HFFc6 (cell line): ENCODE measurements around the gene CCDC174. TPM values are rescaled to one million over a fixed set of nuclear protein-coding genes. Genes with fewer than 3 reads are reported as not detected.

Experiments
- DNase-seq: peaks from one replicate; pipeline ENCODE4 v3.0.0-alpha.2; 2018
- H3K27ac Mint-ChIP-seq: 2 replicates; pipeline ENCODE4 v1.8.0; 2020; ENCODE audit warnings: mild to moderate bottlenecking, mixed read lengths
- H3K27me3 Mint-ChIP-seq: 2 replicates; pipeline ENCODE4 v1.8.0; 2021; ENCODE audit warnings: mild to moderate bottlenecking, moderate library complexity, mixed read lengths; ENCODE audit not compliant: insufficient read depth
- H3K36me3 Mint-ChIP-seq: 2 replicates; pipeline ENCODE4 v1.8.0; 2021; ENCODE audit warnings: low read depth, mixed read lengths
- H3K4me1 Mint-ChIP-seq: 2 replicates; pipeline ENCODE4 v1.8.0; 2020; ENCODE audit warnings: low read depth, mixed read lengths
- H3K4me3 Mint-ChIP-seq: 2 replicates; pipeline ENCODE4 v1.8.0; 2020; ENCODE audit warnings: mild to moderate bottlenecking, moderate library complexity, mixed read lengths
- H3K9me3 Mint-ChIP-seq: 2 replicates; pipeline ENCODE4 v1.8.0; 2020; ENCODE audit warnings: mild to moderate bottlenecking, mixed read lengths
- total RNA-seq, 6 experiments: library from RNA; stranded (reverse); fragmentation: NEBNext Ultra II Directional; extraction: Animal tissue kit (Norgen Biotek cat#: 25700); gene quantifications; 2 replicates in 1 of 6; 3 replicates in 5 of 6; pipeline ENCODE4 v1.2.3, GENCODE V29; 2021
- TF ChIP-seq, protein P1 (sequence below): fragments of 200-600 bp; sonication (generic); IDR thresholded peaks from 2 replicates; pipeline ENCODE4 v1.5.0; 2021; ENCODE audit warnings: antibody characterized with exemption, mild to moderate bottlenecking

Gene CCDC174
- total RNA-seq, 6 experiments from 2014 or later, result 8.7 to 13.4 (median 10.5) TPM

DNA sequence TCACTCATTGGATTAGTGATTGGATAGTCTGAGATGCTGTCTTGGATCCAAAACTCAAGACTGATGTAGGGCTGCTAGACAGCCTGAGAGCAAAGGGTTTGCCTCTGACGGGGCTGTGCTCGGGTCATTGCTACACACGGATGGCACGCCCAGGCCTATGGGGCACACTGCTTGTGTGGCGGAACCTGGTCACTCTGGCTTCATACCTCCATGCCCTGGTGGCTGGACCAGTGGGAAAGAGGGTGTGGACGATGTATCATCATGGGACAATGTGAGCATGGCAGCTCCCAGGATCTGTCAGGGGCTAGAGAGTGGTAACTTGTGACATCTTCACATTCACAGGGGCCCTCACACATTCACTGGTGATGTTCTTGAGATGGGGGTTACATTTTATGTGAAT lies 18.1 kb upstream of the CCDC174 start:
- TF ChIP-seq, protein P1, sequence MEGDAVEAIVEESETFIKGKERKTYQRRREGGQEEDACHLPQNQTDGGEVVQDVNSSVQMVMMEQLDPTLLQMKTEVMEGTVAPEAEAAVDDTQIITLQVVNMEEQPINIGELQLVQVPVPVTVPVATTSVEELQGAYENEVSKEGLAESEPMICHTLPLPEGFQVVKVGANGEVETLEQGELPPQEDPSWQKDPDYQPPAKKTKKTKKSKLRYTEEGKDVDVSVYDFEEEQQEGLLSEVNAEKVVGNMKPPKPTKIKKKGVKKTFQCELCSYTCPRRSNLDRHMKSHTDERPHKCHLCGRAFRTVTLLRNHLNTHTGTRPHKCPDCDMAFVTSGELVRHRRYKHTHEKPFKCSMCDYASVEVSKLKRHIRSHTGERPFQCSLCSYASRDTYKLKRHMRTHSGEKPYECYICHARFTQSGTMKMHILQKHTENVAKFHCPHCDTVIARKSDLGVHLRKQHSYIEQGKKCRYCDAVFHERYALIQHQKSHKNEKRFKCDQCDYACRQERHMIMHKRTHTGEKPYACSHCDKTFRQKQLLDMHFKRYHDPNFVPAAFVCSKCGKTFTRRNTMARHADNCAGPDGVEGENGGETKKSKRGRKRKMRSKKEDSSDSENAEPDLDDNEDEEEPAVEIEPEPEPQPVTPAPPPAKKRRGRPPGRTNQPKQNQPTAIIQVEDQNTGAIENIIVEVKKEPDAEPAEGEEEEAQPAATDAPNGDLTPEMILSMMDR, result no peak
- Mint-ChIP-seq H3K27me3 (peaks cover 5% of the 10 kb centered on the region; the same call in 1 of the 2 replicates), H3K36me3 (no peaks in the 10 kb centered on the region), H3K27ac (no peak overlapping the region), H3K9me3 (no peaks in the 10 kb centered on the region), H3K4me1 (peaks cover 13% of the 10 kb centered on the region), H3K4me3 (no peak overlapping the region)
- no peak for DNase-seq

DNA sequence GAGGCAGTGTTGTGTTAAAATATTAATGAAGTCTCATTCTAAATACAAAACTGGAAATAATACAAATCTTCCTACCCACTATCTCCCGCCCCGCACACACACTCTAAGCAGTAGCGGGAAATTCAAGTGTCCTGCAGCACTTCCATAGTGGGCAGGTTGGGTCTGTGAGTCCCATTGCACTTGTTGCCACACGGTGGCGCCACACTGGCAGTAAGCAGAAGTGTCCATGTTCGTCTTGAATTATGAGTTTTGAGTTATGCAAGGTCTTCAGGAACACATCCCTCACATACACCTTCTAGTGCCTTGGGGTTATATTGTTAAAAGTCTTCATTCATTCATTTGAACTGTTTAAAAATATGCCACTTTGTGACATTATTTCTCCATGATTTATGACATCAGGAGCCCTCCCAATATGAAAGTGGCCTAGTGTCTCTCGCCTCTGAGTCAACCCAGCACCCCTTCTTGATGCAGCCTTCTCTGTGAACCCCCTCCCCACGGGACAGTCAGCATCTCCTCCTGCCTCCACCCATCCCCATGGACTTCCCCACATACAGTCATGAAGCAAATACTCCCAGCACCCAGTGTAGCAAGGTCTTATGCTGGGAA lies 17.6 kb upstream of the CCDC174 start:
- peak; percentile 44 for DNase-seq
- Mint-ChIP-seq H3K27me3 (peaks cover 10% of the 10 kb centered on the region), H3K4me1 (peaks cover 13% of the 10 kb centered on the region), H3K27ac (no peak overlapping the region), H3K36me3 (no peaks in the 10 kb centered on the region), H3K4me3 (no peak overlapping the region), H3K9me3 (no peaks in the 10 kb centered on the region)
- TF ChIP-seq, protein P1, result peak; percentile 91

DNA sequence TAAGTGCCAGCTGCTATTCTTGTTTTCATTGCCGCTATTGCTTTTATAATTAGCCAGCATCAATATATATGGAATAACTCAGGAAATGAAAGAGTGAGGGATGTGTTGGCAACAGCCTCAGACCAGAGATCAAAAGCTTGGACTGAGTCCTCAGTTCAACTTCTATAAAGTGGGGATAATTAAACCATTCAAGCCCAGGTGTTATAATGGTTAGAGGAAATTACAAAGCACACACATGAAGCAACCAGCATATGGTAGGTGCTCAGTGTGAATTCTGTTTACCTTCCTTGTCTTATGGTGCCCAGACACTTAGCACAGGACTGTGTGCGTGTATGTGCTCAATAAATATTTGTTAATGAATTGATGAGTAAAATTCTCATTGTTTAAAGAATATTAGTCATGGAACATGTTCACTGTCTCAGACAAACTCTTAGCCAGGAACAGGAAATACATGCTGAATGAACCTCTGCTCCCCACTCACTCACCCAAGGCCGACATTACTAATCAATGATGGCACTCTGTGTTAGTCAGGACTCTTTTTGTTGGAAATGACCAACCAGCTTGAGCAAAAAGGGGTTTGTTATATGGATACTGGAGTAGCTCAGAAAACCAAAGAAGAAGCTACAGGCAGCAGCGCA lies 16.7 kb upstream of the CCDC174 start:
- DNase-seq, result peak; percentile 22

DNA sequence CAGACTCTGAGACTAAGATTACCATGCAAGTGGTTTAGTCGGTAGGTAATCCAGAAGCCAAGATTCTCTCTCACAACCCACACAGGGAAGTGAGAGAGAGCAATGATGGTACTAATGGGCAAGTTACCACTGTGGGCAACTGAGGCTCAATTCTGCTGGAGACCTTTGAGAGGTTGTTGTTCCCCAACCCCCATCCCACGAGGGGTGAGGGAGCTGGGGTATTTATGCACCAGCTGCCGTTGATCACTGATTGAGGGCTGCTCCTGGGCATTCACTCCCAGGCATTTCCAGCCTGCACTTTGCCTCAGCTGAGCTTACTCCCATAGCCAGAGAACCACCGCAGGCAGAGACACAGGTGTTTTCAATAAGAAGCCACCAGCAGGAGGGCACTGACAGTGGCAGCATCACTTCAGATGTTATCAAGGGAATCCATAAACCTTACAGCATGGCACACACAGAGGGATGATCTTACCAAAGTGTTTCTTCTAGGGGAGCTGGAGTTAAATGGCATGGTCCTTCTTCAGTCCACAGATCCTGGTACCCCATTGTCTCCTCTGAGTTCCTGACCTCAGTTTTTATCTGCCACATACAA lies 15.0 kb upstream of the CCDC174 start:
- Mint-ChIP-seq H3K9me3 (no peaks in the 10 kb centered on the region), H3K27me3 (peaks cover 17% of the 10 kb centered on the region), H3K36me3 (no peaks in the 10 kb centered on the region), H3K4me3 (no peak overlapping the region), H3K27ac (no peak overlapping the region), H3K4me1 (peaks cover 18% of the 10 kb centered on the region)
- TF ChIP-seq, protein P1, result no peak
- no peak for DNase-seq

More for the DNA sequence above, 16.7 kb upstream of the CCDC174 start:
- Mint-ChIP-seq H3K36me3 (no peaks in the 10 kb centered on the region), H3K27ac (no peak overlapping the region; the same call in 1 of the 2 replicates), H3K4me1 (peaks cover 13% of the 10 kb centered on the region), H3K9me3 (no peaks in the 10 kb centered on the region), H3K4me3 (no peak overlapping the region; the same call in 1 of the 2 replicates), H3K27me3 (peaks cover 11% of the 10 kb centered on the region)
- TF ChIP-seq, protein P1, result no peak

DNA sequence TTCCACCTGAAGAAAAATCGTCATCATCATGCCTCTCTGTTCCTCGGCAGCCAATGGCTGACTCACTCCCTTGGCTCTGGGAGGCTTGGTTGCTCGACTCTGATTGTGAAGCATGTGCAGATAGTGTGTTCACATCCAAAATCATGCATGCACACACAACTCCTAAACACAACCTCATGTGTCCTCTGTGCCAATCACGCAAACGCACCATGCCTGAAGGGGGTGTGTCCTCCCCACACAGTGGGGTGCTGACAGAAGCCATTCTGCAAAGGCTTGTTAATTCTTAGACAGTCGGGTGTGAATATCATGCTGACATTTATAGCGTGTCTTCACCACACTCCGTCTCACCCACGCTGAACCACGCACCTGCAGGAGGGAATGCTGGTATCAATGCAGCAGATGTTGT lies 11.4 kb upstream of the CCDC174 start:
- Mint-ChIP-seq H3K4me3 (no peak overlapping the region), H3K27ac (no peak overlapping the region), H3K9me3 (no peaks in the 10 kb centered on the region), H3K4me1 (peaks cover 10% of the 10 kb centered on the region), H3K36me3 (no peaks in the 10 kb centered on the region), H3K27me3 (peaks cover 36% of the 10 kb centered on the region)
- TF ChIP-seq, protein P1, result no peak
- no peak for DNase-seq
